Fibroblast of mammary gland (primary cell): Measurements from ENCODE around the gene ARL14.
A peak's percentile ranks its signal among the peaks of the same experiment; 100 is the strongest.

ENCODE experiments used
- DNase-seq: peaks from one replicate; pipeline ENCODE4 v3.0.0-alpha.2; 2010; ENCODE audit warnings: low read depth
- H3K4me3 ChIP-seq: 2 replicates; pipeline ENCODE4 v1.5.1; 2011; ENCODE audit warnings: low read depth, mild to moderate bottlenecking, low read length, moderate library complexity; ENCODE audit not compliant: control insufficient read depth
- CTCF ChIP-seq: conservative IDR thresholded peaks from 2 replicates; pipeline ENCODE4 v1.5.1; 2011; ENCODE audit warnings: low read depth, low read length, inconsistent platforms; ENCODE audit not compliant: control insufficient read depth, insufficient read depth

The ARL14 gene

GRCh38 chr3:160661660-160662059, 15.3 kb upstream of the ARL14 start:
- H3K4me3 ChIP-seq: no peak overlapping the region

GRCh38 chr3:160665231-160665630, 11.7 kb upstream of the ARL14 start:
- no peak for TF ChIP-seq CTCF
- H3K4me3 ChIP-seq: no peak overlapping the region
- DNase-seq: no peak

More at GRCh38 chr3:160661660-160662059, 15.3 kb upstream of the ARL14 start:
- DNase-seq: no peak
- TF ChIP-seq CTCF: no peak

GRCh38 chr3:160665784-160666526, 11.0 kb upstream of the ARL14 start:
- peak; percentile 94 for DNase-seq
- TF ChIP-seq CTCF: no peak

GRCh38 chr3:160667452-160667851, 9.5 kb upstream of the ARL14 start:
- peak; percentile 86 for DNase-seq
- TF ChIP-seq CTCF: no peak
- no peak overlapping the region for H3K4me3 ChIP-seq

More at GRCh38 chr3:160665784-160666526, 11.0 kb upstream of the ARL14 start:
- H3K4me3 ChIP-seq: no peak overlapping the region

- H3K4me3 ChIP-seq: no peak overlapping the region
- DNase-seq: no peak
- TF ChIP-seq CTCF: no peak
Measured at GRCh38 chr3:160668454-160668853, 8.5 kb upstream of the ARL14 start.

- no peak for TF ChIP-seq CTCF
- H3K4me3 ChIP-seq: no peak overlapping the region
- DNase-seq: no peak
Measured at GRCh38 chr3:160671231-160671630, 5.7 kb upstream of the ARL14 start.

GRCh38 chr3:160671995-160672394, 5.0 kb upstream of the ARL14 start:
- TF ChIP-seq CTCF: no peak
- H3K4me3 ChIP-seq: no peak overlapping the region
- DNase-seq: no peak
